HepG2 (cell line): ENCODE measurements around the gene NELFB. TPM values are rescaled to one million over a fixed set of nuclear protein-coding genes. Genes with fewer than 3 reads are reported as not detected.

ENCODE experiments used
- ATAC-seq: fragments of 200-7000 bp; cut with Tn5 transposase; 3 replicates; pipeline ENCODE4 v1.9.1; 2020; ENCODE audit warnings: mild to moderate bottlenecking, moderate library complexity
- BruUV-seq: library from RNA; stranded (reverse); fragments of 400-500 nt; replicated peaks from 2 replicates; lab custom pipeline; 2021; lab: Mats Ljungman, UMichigan
- CTCF ChIA-PET: fragments of 300-600 bp; formaldehyde crosslinking; extraction: SDS; loops from one replicate; lab custom pipeline; 2021; ENCODE audit warnings: low total read pairs, inconsistent platforms, low intra/inter-chr PET ratio; lab: Yijun Ruan, JAX
- POLR2A ChIA-PET: fragments of 350-600 bp; sonication (Branson Sonifier 250); formaldehyde crosslinking; loops from one replicate; lab custom pipeline; 2020; ENCODE audit warnings: antibody characterized with exemption, inconsistent platforms; lab: Yijun Ruan, JAX
- DNase-seq: peaks from one replicate; pipeline ENCODE4 v3.0.0-alpha.2; 2015; ENCODE audit warnings: low spot score
- FAIRE-seq: peaks from 3 replicates; lab custom pipeline; 2011; peaks lifted over from hg19 to GRCh38; lab: Jason Lieb, UNC
- H2AFZ ChIP-seq: one replicate; pipeline ENCODE4 v1.6.1; 2011; ENCODE audit warnings: low read length, inconsistent platforms
- H3K27ac ChIP-seq: fragments of 300-600 bp; 3 replicates; pipeline ENCODE4 v1.8.0; 2011; ENCODE audit warnings: mixed run types, mild to moderate bottlenecking, mixed read lengths, low read length, inconsistent platforms; ENCODE audit not compliant: insufficient read depth; ENCODE audit errors: extremely low read length
- H3K27me3 ChIP-seq, 2 experiments: fragments of 200-600 bp in 1 of 2; 2 replicates in 1 of 2; 3 replicates in 1 of 2; pipeline versions ENCODE4 v1.6.0 to v1.8.0; 2011; ENCODE audit warnings: low read length in 2 of 2, mild to moderate bottlenecking in 2 of 2, moderate library complexity in 2 of 2, inconsistent platforms in 1 of 2; ENCODE audit not compliant: insufficient read depth in 2 of 2, control insufficient read depth in 1 of 2
- H3K36me3 ChIP-seq, 2 experiments: fragments of 200-600 bp in 1 of 2; replicated peaks in 1 of 2; 2 replicates in 1 of 2; 3 replicates in 1 of 2; pipeline versions ENCODE4 v1.5.1 to v1.8.0; 2011; ENCODE audit warnings: low read length in 2 of 2, inconsistent platforms in 1 of 2; ENCODE audit not compliant: insufficient read depth in 2 of 2, control insufficient read depth in 1 of 2
- H3K4me1 ChIP-seq: 2 replicates; pipeline ENCODE4 v1.5.1; 2012; ENCODE audit warnings: low read length, inconsistent platforms; ENCODE audit not compliant: insufficient read depth
- H3K4me2 ChIP-seq: 2 replicates; pipeline ENCODE4 v1.6.0; 2011; ENCODE audit warnings: low read depth, low read length, inconsistent platforms
- H3K4me3 ChIP-seq, 3 experiments: fragments of 200-600 bp in 1 of 3; sonication (generic), shearing (Covaris generic) in 1 of 3; replicated peaks in 1 of 3; 2 replicates each; pipeline ENCODE4 v1.5.1; 2011 to 2016; ENCODE audit warnings: low read length in 3 of 3, inconsistent platforms in 2 of 3, low read depth in 2 of 3, mild to moderate bottlenecking in 2 of 3, control low read depth in 1 of 3, mixed read lengths in 1 of 3; ENCODE audit not compliant: insufficient read depth in 1 of 3
- H3K79me2 ChIP-seq: one replicate; pipeline ENCODE4 v1.6.1; 2011; ENCODE audit warnings: low read length, inconsistent platforms; ENCODE audit not compliant: insufficient read depth
- H3K9ac ChIP-seq: 2 replicates; pipeline ENCODE4 v1.6.0; 2011; ENCODE audit warnings: mild to moderate bottlenecking, low read depth, low read length, inconsistent platforms; ENCODE audit not compliant: insufficient read depth
- H3K9me3 ChIP-seq: 2 replicates; pipeline ENCODE4 v1.5.1; 2012; ENCODE audit warnings: mild to moderate bottlenecking, low read length
- H4K20me1 ChIP-seq: 2 replicates; pipeline ENCODE4 v1.6.0; 2011; ENCODE audit warnings: inconsistent platforms, mild to moderate bottlenecking, low read length, moderate library complexity; ENCODE audit not compliant: insufficient read depth
- HOXA3 ChIP-seq: sonication (generic); formaldehyde crosslinking; IDR thresholded peaks from 2 replicates; pipeline ENCODE4 v1.5.0; 2020; ENCODE audit warnings: missing genetic modification reagents
- HOXD1 ChIP-seq: sonication (generic); formaldehyde crosslinking; IDR thresholded peaks from 2 replicates; pipeline ENCODE4 v1.5.0; 2020; ENCODE audit warnings: missing genetic modification reagents
- NAIF1 ChIP-seq: sonication (generic); formaldehyde crosslinking; IDR thresholded peaks from 2 replicates; pipeline ENCODE4 v1.5.0; 2020; ENCODE audit warnings: mild to moderate bottlenecking, missing genetic modification reagents, borderline replicate concordance
- PATZ1 ChIP-seq: sonication (generic); formaldehyde crosslinking; IDR thresholded peaks from 2 replicates; pipeline ENCODE4 v1.4.0; 2020; ENCODE audit warnings: missing genetic modification reagents
- RFXANK ChIP-seq: IDR thresholded peaks from 2 replicates; pipeline ENCODE4 v1.6.1; 2016
- RXRA ChIP-seq: sonication (generic); formaldehyde crosslinking; IDR thresholded peaks from 2 replicates; pipeline ENCODE4 v1.5.1; 2020; ENCODE audit warnings: missing genetic modification reagents
- SP5 ChIP-seq: IDR thresholded peaks from 2 replicates; pipeline ENCODE4 v1.6.1; 2016; ENCODE audit warnings: low read depth, borderline replicate concordance
- TAF1 ChIP-seq: sonication (generic); formaldehyde crosslinking; IDR thresholded peaks from 2 replicates; pipeline ENCODE4 v1.4.0; 2020; ENCODE audit warnings: missing genetic modification reagents
- TOPORS ChIP-seq: sonication (generic); formaldehyde crosslinking; IDR thresholded peaks from 2 replicates; pipeline ENCODE4 v1.8.0; 2023; ENCODE audit warnings: mild to moderate bottlenecking, missing genetic modification reagents
- ZNF430 ChIP-seq: sonication (generic); formaldehyde crosslinking; IDR thresholded peaks from 2 replicates; pipeline ENCODE4 v1.9.0; 2021; ENCODE audit warnings: mild to moderate bottlenecking, missing genetic modification reagents
- WGBS: methylation state at CpG from one replicate; pipeline ENCODE4 v1.1.6; 2017; ENCODE audit warnings: low lambda C conversion rate; 5-methylcytosine and 5-hydroxymethylcytosine counted together
- in situ Hi-C: cut with HindIII; loops from 2 replicates; pipeline ENCODE4 v1.10.0; 2017; ENCODE audit warnings: low pct_unique_long_range_greater_than_20kb; ENCODE audit not compliant: extremely low pct_ligation_motif_present
- intact Hi-C: fragments of 100-400 bp; cut with micrococcal nuclease; formaldehyde crosslinking; loops from one replicate; pipeline ENCODE4 v1.10.0; 2022; ENCODE audit not compliant: unreplicated experiment
- polyA plus RNA-seq, 8 experiments: library from polyadenylated mRNA; depleted of rRNA in 3 of 8; stranded (reverse) in 7 of 8; unstranded in 1 of 8; fragments of >200 nt; fragmentation: Illumina TruSeq in 4 of 8; extraction: Trizol in 4 of 8; gene quantifications; 2 replicates each; pipeline versions ENCODE4 v1.2.1 to v1.2.3, GENCODE V29; 2011 to 2016; ENCODE audit warnings: low read depth in 4 of 8, missing spikeins in 1 of 8, mixed read lengths in 1 of 8; ENCODE audit not compliant: insufficient read depth in 1 of 8
- total RNA-seq, 5 experiments: library from RNA; depleted of rRNA; stranded (reverse); fragments of >200 nt; fragmentation: Illumina TruSeq; extraction: Trizol; gene quantifications; 2 replicates each; pipeline ENCODE4 v1.2.3, GENCODE V29; 2016; ENCODE audit warnings: low read depth in 1 of 5
- TF ChIP-seq, protein P1 (sequence below), 2 experiments: sonication (generic) in 1 of 2; formaldehyde crosslinking in 1 of 2; IDR thresholded peaks; 2 replicates each; pipeline versions ENCODE4 v1.5.1 to v1.6.1; 2011 to 2020; ENCODE audit warnings: borderline replicate concordance in 1 of 2, low read depth in 1 of 2, low read length in 1 of 2, mild to moderate bottlenecking in 1 of 2, missing genetic modification reagents in 1 of 2, moderate library complexity in 1 of 2
- TF ChIP-seq, protein P2 (sequence below): IDR thresholded peaks from 2 replicates; pipeline ENCODE4 v1.6.1; 2016; ENCODE audit warnings: mild to moderate bottlenecking, missing biosample characterization, missing genetic modification reagents
- TF ChIP-seq, protein P3 (sequence below): sonication (generic); formaldehyde crosslinking; IDR thresholded peaks from 2 replicates; pipeline ENCODE4 v1.8.1; 2023; ENCODE audit warnings: mild to moderate bottlenecking, missing genetic modification reagents
- TF ChIP-seq, protein P4 (sequence below): sonication (generic); formaldehyde crosslinking; IDR thresholded peaks from 2 replicates; pipeline ENCODE4 v1.4.0; 2020; ENCODE audit warnings: missing genetic modification reagents, borderline replicate concordance

The NELFB gene
- total and polyA plus RNA-seq, 2 of the 13 experiments (the other 11 are each of a cell fraction or from before 2014, with no cell fraction given), result 26.5 to 45.8 TPM

GRCh38 chr9:137221506-137222111 is 33.5 kb upstream of the NELFB start:
- POLR2A ChIA-PET, result interaction anchor here (0.6 to 13.4 kb wide), 8 partner anchors 13 to 135 kb away, joined by 3 to 225 read pairs (median 24); partner anchors contain the start of genes MAN1B1, NDOR1, TMEM203 and TPRN
- FAIRE-seq, result no peak
- TF ChIP-seq RXRA, result peak; percentile 83
- TF ChIP-seq, protein P1, sequence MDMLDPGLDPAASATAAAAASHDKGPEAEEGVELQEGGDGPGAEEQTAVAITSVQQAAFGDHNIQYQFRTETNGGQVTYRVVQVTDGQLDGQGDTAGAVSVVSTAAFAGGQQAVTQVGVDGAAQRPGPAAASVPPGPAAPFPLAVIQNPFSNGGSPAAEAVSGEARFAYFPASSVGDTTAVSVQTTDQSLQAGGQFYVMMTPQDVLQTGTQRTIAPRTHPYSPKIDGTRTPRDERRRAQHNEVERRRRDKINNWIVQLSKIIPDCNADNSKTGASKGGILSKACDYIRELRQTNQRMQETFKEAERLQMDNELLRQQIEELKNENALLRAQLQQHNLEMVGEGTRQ (IDR thresholded peaks at IDR 0.05; ENCODE audit: low read depth, low read length), result no peak
- TF ChIP-seq, protein P1 (CRISPR knock-in tag; IDR thresholded peaks at IDR 0.05; ENCODE audit: borderline replicate concordance), result no peak
- TF ChIP-seq, protein P2, sequence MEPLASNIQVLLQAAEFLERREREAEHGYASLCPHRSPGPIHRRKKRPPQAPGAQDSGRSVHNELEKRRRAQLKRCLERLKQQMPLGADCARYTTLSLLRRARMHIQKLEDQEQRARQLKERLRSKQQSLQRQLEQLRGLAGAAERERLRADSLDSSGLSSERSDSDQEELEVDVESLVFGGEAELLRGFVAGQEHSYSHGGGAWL (CRISPR knock-in tag), result peak; percentile 59; the same call in 1 of the 2 replicates
- TF ChIP-seq ZNF430 (CRISPR knock-in tag), result peak; percentile 30; the same call in 1 of the 2 replicates
- TF ChIP-seq SP5 (CRISPR knock-in tag), result peak; percentile 72
- TF ChIP-seq TOPORS, result no peak
- TF ChIP-seq TAF1 (CRISPR knock-in tag), result peak; percentile 27; the same call in 1 of the 2 replicates
- TF ChIP-seq HOXA3 (CRISPR knock-in tag), result peak; percentile 61; the same call in 1 of the 2 replicates
- TF ChIP-seq, protein P3, sequence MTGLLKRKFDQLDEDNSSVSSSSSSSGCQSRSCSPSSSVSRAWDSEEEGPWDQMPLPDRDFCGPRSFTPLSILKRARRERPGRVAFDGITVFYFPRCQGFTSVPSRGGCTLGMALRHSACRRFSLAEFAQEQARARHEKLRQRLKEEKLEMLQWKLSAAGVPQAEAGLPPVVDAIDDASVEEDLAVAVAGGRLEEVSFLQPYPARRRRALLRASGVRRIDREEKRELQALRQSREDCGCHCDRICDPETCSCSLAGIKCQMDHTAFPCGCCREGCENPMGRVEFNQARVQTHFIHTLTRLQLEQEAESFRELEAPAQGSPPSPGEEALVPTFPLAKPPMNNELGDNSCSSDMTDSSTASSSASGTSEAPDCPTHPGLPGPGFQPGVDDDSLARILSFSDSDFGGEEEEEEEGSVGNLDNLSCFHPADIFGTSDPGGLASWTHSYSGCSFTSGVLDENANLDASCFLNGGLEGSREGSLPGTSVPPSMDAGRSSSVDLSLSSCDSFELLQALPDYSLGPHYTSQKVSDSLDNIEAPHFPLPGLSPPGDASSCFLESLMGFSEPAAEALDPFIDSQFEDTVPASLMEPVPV, result 0 out of 2 replicates have a peak, but pooled peaks have one; percentile 38
- no peak for TF ChIP-seq NAIF1 (CRISPR knock-in tag)
- no peak for TF ChIP-seq RFXANK (CRISPR knock-in tag)
- TF ChIP-seq, protein P4, sequence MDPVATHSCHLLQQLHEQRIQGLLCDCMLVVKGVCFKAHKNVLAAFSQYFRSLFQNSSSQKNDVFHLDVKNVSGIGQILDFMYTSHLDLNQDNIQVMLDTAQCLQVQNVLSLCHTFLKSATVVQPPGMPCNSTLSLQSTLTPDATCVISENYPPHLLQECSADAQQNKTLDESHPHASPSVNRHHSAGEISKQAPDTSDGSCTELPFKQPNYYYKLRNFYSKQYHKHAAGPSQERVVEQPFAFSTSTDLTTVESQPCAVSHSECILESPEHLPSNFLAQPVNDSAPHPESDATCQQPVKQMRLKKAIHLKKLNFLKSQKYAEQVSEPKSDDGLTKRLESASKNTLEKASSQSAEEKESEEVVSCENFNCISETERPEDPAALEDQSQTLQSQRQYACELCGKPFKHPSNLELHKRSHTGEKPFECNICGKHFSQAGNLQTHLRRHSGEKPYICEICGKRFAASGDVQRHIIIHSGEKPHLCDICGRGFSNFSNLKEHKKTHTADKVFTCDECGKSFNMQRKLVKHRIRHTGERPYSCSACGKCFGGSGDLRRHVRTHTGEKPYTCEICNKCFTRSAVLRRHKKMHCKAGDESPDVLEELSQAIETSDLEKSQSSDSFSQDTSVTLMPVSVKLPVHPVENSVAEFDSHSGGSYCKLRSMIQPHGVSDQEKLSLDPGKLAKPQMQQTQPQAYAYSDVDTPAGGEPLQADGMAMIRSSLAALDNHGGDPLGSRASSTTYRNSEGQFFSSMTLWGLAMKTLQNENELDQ (CRISPR knock-in tag), result no peak
- peak; percentile 61; the same call in 1 of the 2 replicates for TF ChIP-seq HOXD1
- peak; percentile 95 for TF ChIP-seq PATZ1 (CRISPR knock-in tag)

More at GRCh38 chr9:137221506-137222111, 33.5 kb upstream of the NELFB start:
- Histone ChIP-seq H3K9ac (peak overlapping the region; percentile 57), H3K4me3 (peak overlapping the region; percentile 55 to 64 (median 59); a peak in 4 of 6 replicates), H3K4me2 (peak overlapping the region; percentile 56), H3K9me3 (no peaks in the 10 kb centered on the region), H2AFZ (no peak overlapping the region), H3K27ac (peak overlapping the region; percentile 65), H4K20me1 (peaks cover 4% of the 10 kb centered on the region; the same call in 1 of the 2 replicates), H3K79me2 (peaks cover 3% of the 10 kb centered on the region), H3K4me1 (peaks cover 62% of the 10 kb centered on the region), H3K36me3 (no peaks in the 10 kb centered on the region), H3K27me3 (no peaks in the 10 kb centered on the region; a peak in 1 of 5 replicates)
- in situ Hi-C loops (no loop called here), intact Hi-C loops (loop anchor here (2.0 kb wide), 2 partner anchors 15 to 21 kb away; partner anchors contain the start of gene TPRN)
- DNase-seq (no peak), ATAC-seq (peak; percentile 2)
- no CpG with 5 or more reads among the region's 61 CpGs for WGBS
- BruUV-seq, result no TSS peak
- CTCF ChIA-PET, result no interaction called here
